Measurements from ENCODE around the gene CCT8. TPM values are rescaled to one million over a fixed set of nuclear protein-coding genes. Genes with fewer than 3 reads are reported as not detected.

CCT8 gene
- total and polyA plus RNA-seq, 3 experiments from 2014 or later = 138 to 415 (median 401) TPM

DNA sequence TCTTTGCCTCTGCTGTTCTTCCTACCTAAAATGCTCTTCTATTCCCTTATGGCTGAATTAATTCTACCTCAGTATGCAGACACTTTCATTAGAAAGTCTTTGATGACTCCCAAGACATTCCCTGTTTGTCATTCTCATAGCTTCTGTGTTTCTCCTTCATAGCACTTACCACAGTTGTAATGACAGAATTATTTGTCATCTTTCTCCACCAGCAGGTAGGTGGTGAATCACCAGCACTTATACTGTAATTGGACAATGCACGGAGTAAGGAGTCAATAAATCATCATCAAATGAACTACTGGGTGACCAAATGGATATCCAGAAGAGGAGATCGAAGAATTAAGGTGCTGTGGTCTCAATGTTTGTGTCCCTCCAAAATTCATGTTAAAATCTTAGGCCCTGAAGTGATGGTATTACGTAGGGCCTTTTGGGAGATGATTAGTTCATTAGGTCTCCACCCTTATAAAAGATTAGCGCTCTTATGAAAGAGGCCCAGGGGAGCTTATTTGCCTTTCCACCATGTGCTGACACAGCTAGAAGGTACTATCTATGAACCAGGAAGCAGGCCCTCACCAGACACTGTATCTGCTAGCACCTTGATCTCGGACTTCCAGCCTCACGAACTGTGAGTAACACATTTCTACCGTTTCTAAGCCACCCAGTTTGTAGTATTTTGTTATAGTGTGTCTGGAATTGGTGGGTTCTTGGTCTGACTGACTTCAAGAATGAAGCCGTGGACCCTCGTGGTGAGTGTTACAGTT is 2.4 kb upstream of the CCT8 start:
- no peak for DNase-seq
- POLR2A ChIA-PET = interaction anchor here (0.7 to 1.9 kb wide), 3 partner anchors 51 to 224 kb away, joined by 3 to 10 read pairs (median 3); partner anchors contain the start of gene USP16
- H3K27me3 ChIP-seq (ENCODE audit: insufficient read depth, low read length, poor library complexity, severe bottlenecking) = no peaks in the 10 kb centered on the region
- no peaks in the 10 kb centered on the region for H3K9me3 Mint-ChIP-seq
- H3K9me3 ChIP-seq (ENCODE audit: low read length) = no peaks in the 10 kb centered on the region
- no peaks in the 10 kb centered on the region for H3K36me3 ChIP-seq (ENCODE audit: insufficient read depth, low read length)
- peaks cover 0 to 26% (median 0%) of the 10 kb centered on the region in 3 donors for H3K36me3 Mint-ChIP-seq
- CTCF ChIA-PET = interaction anchor here (1.0 to 1.6 kb wide), 4 partner anchors 57 to 330 kb away, joined by 3 to 6 read pairs (median 4); partner anchors contain the start of genes BACH1 and RWDD2B
- no peak overlapping the region for H3K4me3 ChIP-seq (ENCODE audit: low read length)
- H3K27ac ChIP-seq (ENCODE audit: low read depth, low read length) = no peak overlapping the region
- H3K27me3 Mint-ChIP-seq = peaks cover 0 to 1% of the 10 kb centered on the region in 2 donors
- peaks cover 65 to 88% (median 88%) of the 10 kb centered on the region in 3 donors for H3K4me1 Mint-ChIP-seq
- H3K4me1 ChIP-seq (ENCODE audit: insufficient read depth, low read length) = peaks cover 51% of the 10 kb centered on the region
- peak overlapping the region in 4 of 7 donors; percentile 87 to 93 (median 91) for H3K4me3 Mint-ChIP-seq
- peak overlapping the region in 6 of 8 donors; percentile 20 to 90 (median 72) for H3K27ac Mint-ChIP-seq

DNA sequence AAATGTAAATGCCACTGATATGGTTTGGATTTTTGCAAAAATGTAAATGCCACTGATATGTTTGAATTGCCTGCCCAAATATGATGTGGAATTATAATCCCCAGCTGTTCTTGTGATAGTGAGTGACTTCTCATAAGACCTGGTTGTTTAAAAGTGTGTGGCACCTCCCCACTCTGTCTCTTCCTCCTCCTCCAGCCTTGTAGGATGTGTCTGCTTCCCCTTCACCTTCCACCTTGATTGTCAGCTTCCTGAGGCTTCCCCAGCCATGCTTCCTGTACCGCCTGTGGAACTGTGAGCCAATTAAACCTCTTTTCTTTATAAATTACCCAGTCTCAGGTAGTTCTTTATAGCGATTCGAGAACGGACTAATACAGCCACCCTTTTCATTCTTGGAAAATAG is 1.3 kb upstream of the CCT8 start:
- Mint-ChIP-seq H3K36me3 (peaks cover 0 to 33% (median 0%) of the 10 kb centered on the region in 3 donors), H3K27me3 (peaks cover 0 to 1% of the 10 kb centered on the region in 2 donors), H3K4me3 (peak overlapping the region; percentile 31 to 69 (median 43)), H3K9me3 (no peaks in the 10 kb centered on the region), H3K4me1 (peaks cover 56 to 88% (median 87%) of the 10 kb centered on the region in 3 donors), H3K27ac (peak overlapping the region in 5 of 8 donors; percentile 20 to 92 (median 84))
- DNase-seq = no peak
- no peak overlapping the region for H3K4me3 ChIP-seq (ENCODE audit: low read length)
- no peaks in the 10 kb centered on the region for H3K9me3 ChIP-seq (ENCODE audit: low read length)
- ChIA-PET CTCF (interaction anchor here (1.0 to 1.3 kb wide), 2 partner anchors 72 to 329 kb away, joined by 3 read pairs; no protein-coding TSS in a partner anchor), POLR2A (interaction anchor here (1.9 to 3.3 kb wide), 2 partner anchors 51 to 72 kb away, joined by 15 to 32 read pairs; partner anchors contain the start of gene USP16)
- no peaks in the 10 kb centered on the region for H3K36me3 ChIP-seq (ENCODE audit: insufficient read depth, low read length)
- H3K4me1 ChIP-seq (ENCODE audit: insufficient read depth, low read length) = peaks cover 50% of the 10 kb centered on the region
- no peak overlapping the region for H3K27ac ChIP-seq (ENCODE audit: low read depth, low read length)
- H3K27me3 ChIP-seq (ENCODE audit: insufficient read depth, low read length, poor library complexity, severe bottlenecking) = no peaks in the 10 kb centered on the region

DNA sequence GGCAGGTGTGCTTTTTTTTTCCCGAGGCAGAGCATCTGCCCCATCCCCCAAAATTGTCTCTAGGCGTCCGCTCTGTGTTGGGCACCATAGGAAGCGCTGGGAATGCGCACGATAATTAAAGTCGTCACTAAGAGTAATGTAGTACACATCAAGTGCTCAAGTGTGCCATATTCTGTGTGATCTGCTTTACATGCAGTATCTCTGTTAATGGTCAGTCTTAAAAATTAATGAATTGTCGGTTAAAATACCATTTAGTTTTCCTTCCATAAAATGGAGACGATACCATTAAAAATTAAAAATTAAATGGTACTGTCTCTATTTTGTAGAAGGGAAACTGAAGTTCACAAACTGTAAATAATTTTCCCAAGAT is 544 bp upstream of the CCT8 start:
- H3K4me1 Mint-ChIP-seq = peaks cover 51 to 86% (median 85%) of the 10 kb centered on the region in 3 donors
- no peaks in the 10 kb centered on the region for H3K9me3 Mint-ChIP-seq
- ChIA-PET CTCF (interaction anchor here (1.0 to 1.4 kb wide), 4 partner anchors 8 to 134 kb away, joined by 3 to 4 read pairs (median 3); no protein-coding TSS in a partner anchor), POLR2A (interaction anchor here (0.8 to 3.3 kb wide), 5 partner anchors 12 to 225 kb away, joined by 3 to 32 read pairs (median 8); partner anchors contain the start of genes BACH1, LTN1 and USP16)
- H3K27ac ChIP-seq (ENCODE audit: low read depth, low read length) = peak overlapping the region; percentile 95
- H3K27me3 ChIP-seq (ENCODE audit: insufficient read depth, low read length, poor library complexity, severe bottlenecking) = no peaks in the 10 kb centered on the region
- peaks cover 0 to 1% of the 10 kb centered on the region in 2 donors for H3K27me3 Mint-ChIP-seq
- H3K9me3 ChIP-seq (ENCODE audit: low read length) = no peaks in the 10 kb centered on the region
- DNase-seq = no peak
- H3K36me3 ChIP-seq (ENCODE audit: insufficient read depth, low read length) = no peaks in the 10 kb centered on the region
- H3K27ac Mint-ChIP-seq = peak overlapping the region; percentile 96 to 100 (median 99)
- peaks cover 42% of the 10 kb centered on the region for H3K4me1 ChIP-seq (ENCODE audit: insufficient read depth, low read length)
- H3K4me3 ChIP-seq (ENCODE audit: low read length) = peak overlapping the region; percentile 93
- peaks cover 0 to 39% (median 0%) of the 10 kb centered on the region in 3 donors for H3K36me3 Mint-ChIP-seq
- H3K4me3 Mint-ChIP-seq = peak overlapping the region; percentile 96 to 100 (median 99)

DNA sequence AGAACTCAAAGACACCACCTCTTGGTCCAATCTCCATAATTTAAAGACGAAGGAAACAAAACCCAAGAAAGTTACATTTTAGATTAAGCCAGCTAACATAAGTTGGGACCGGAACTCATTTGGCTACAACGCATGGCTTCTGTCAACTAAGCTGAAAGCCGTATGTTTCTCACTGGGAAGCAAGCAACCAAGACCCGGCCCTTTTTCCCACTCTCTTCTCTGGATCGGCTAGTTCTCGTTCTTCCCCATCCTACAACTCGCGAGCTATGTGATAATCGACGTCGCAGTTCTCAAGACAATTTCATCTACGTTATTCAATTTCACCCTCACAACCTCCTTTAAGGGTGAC is 601 bp downstream of the CCT8 start:
- H3K27me3 Mint-ChIP-seq = peaks cover 0 to 1% of the 10 kb centered on the region in 2 donors
- H3K4me1 ChIP-seq (ENCODE audit: insufficient read depth, low read length) = peaks cover 33% of the 10 kb centered on the region
- no peaks in the 10 kb centered on the region for H3K36me3 ChIP-seq (ENCODE audit: insufficient read depth, low read length)
- peak overlapping the region; percentile 96 to 100 (median 99) for H3K27ac Mint-ChIP-seq
- peaks cover 0 to 48% (median 0%) of the 10 kb centered on the region in 3 donors for H3K36me3 Mint-ChIP-seq
- H3K9me3 ChIP-seq (ENCODE audit: low read length) = no peaks in the 10 kb centered on the region
- no peaks in the 10 kb centered on the region for H3K27me3 ChIP-seq (ENCODE audit: insufficient read depth, low read length, poor library complexity, severe bottlenecking)
- H3K4me1 Mint-ChIP-seq = peaks cover 45 to 82% (median 74%) of the 10 kb centered on the region in 3 donors
- H3K27ac ChIP-seq (ENCODE audit: low read depth, low read length) = peak overlapping the region; percentile 95
- ChIA-PET POLR2A (interaction anchor here (0.6 to 3.3 kb wide), 6 partner anchors 45 to 227 kb away, joined by 3 to 32 read pairs (median 4); partner anchors contain the start of genes LTN1 and USP16), CTCF (interaction anchor here (1.0 to 1.4 kb wide), 3 partner anchors 8 to 133 kb away, joined by 3 read pairs; no protein-coding TSS in a partner anchor)
- H3K9me3 Mint-ChIP-seq = no peaks in the 10 kb centered on the region
- peak overlapping the region; percentile 96 to 100 (median 99) for H3K4me3 Mint-ChIP-seq
- no peak for DNase-seq
- H3K4me3 ChIP-seq (ENCODE audit: low read length) = peak overlapping the region; percentile 93

DNA sequence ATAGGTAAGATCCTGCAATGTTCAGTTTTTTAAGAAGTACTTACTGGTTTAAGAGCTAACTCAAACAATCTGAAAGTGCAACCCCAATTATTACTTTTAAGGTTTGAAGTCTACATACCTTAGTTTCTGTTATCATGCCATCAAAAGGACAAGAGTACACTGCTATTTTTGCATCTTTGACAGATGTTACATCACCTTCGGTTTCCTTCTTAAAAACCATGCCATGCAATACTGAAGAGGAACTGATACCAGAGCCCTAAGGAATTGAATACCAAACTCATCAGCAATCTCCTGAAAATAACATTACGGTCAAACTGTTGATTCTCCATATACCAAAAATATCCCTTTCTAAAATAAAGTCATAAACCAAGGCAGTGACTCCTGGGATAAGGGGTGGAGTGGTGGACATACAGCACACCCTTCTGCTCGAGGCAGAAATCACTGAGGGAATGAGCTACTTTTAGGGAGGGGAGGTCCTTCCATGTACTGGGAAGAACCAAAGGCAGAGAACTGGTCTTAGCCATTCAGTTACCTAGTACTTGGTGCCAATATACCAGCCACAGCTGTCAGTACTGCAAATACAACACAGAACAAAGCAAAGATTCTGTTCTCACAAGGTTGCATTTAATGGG is 8.5 kb downstream of the CCT8 start:
- Mint-ChIP-seq H3K27me3 (no peaks in the 10 kb centered on the region), H3K4me3 (no peak overlapping the region), H3K36me3 (peaks cover 22 to 86% (median 27%) of the 10 kb centered on the region in 3 donors), H3K9me3 (no peaks in the 10 kb centered on the region), H3K27ac (peak overlapping the region in 1 of 8 donors; percentile 10), H3K4me1 (peaks cover 6 to 32% (median 15%) of the 10 kb centered on the region in 3 donors)
- Histone ChIP-seq H3K27ac (ENCODE audit: low read depth, low read length) (no peak overlapping the region), H3K36me3 (ENCODE audit: insufficient read depth, low read length) (peaks cover 67% of the 10 kb centered on the region), H3K4me3 (ENCODE audit: low read length) (no peak overlapping the region), H3K27me3 (ENCODE audit: insufficient read depth, low read length, poor library complexity, severe bottlenecking) (no peaks in the 10 kb centered on the region), H3K4me1 (ENCODE audit: insufficient read depth, low read length) (peaks cover under 1% of the 10 kb centered on the region), H3K9me3 (ENCODE audit: low read length) (no peaks in the 10 kb centered on the region)
- ChIA-PET POLR2A (no interaction called here), CTCF (interaction anchor here (0.7 kb wide), 1 partner anchor 72 kb away, joined by 4 read pairs; the partner anchor contains the start of gene LTN1)
- no peak for DNase-seq

DNA sequence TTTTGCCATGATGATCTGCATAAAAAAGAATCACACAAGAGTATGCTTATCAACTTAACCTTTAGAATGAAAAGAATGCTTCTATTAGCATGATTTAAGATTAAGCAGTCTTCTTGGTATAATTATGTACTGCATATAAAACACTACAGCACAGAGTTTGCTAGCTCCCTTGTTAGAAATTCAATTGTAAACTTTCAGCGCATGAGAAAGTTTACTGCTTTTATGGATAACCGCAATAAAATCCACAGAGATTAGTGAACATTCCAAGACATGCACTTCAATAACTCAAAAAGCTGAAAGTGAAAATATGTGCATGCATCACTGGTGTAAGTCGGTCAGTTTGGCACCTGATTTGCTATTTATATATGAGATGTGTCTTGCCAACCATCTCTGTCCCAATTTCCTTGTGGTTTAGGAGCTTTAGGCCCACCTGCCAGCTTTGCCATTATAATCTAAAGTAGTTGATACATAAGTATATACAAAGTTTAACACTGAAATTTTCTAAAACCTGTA is 16.9 kb downstream of the CCT8 start:
- H3K36me3 Mint-ChIP-seq = peaks cover 9 to 56% (median 18%) of the 10 kb centered on the region in 3 donors
- H3K27ac Mint-ChIP-seq = peak overlapping the region in 2 of 8 donors; percentile 18 to 52
- H3K4me3 ChIP-seq (ENCODE audit: low read length) = no peak overlapping the region

DNA sequence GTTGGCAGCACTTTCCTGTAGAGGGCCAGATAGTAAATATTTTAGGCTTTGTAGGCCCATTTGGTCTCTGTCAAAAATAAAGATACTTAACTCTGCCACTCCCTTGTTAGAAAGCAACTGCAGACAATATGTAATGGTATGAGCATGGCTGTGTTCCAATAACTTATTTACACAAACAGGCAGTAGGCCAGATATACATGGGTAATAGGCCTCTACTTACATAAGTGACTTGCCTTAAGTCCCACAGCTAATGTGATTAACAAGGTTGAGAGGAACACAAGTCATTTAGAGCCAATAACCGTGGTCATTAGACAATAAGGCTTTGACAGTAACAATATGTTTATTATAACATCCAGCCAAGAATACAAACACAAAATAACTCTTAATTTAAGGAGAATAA is 17.4 kb downstream of the CCT8 start:
- DNase-seq = no peak
- ChIA-PET CTCF (no interaction called here), POLR2A (no interaction called here)
- Mint-ChIP-seq H3K27ac (no peak overlapping the region), H3K4me1 (peaks cover 0 to 3% (median 0%) of the 10 kb centered on the region in 3 donors), H3K4me3 (no peak overlapping the region), H3K9me3 (no peaks in the 10 kb centered on the region), H3K27me3 (no peaks in the 10 kb centered on the region), H3K36me3 (peaks cover 4 to 51% (median 13%) of the 10 kb centered on the region in 3 donors)
- no peaks in the 10 kb centered on the region for H3K9me3 ChIP-seq (ENCODE audit: low read length)
- H3K36me3 ChIP-seq (ENCODE audit: insufficient read depth, low read length) = peaks cover 56% of the 10 kb centered on the region
- H3K27me3 ChIP-seq (ENCODE audit: insufficient read depth, low read length, poor library complexity, severe bottlenecking) = no peaks in the 10 kb centered on the region
- H3K4me3 ChIP-seq (ENCODE audit: low read length) = no peak overlapping the region
- H3K4me1 ChIP-seq (ENCODE audit: insufficient read depth, low read length) = no peaks in the 10 kb centered on the region
- no peak overlapping the region for H3K27ac ChIP-seq (ENCODE audit: low read depth, low read length)

More for the DNA sequence above, 16.9 kb downstream of the CCT8 start:
- DNase-seq = no peak
- Mint-ChIP-seq H3K9me3 (no peaks in the 10 kb centered on the region), H3K4me1 (peaks cover 0 to 3% (median 0%) of the 10 kb centered on the region in 3 donors), H3K4me3 (no peak overlapping the region), H3K27me3 (no peaks in the 10 kb centered on the region)
- CTCF ChIA-PET = no interaction called here
- H3K27ac ChIP-seq (ENCODE audit: low read depth, low read length) = no peak overlapping the region
- H3K4me1 ChIP-seq (ENCODE audit: insufficient read depth, low read length) = no peaks in the 10 kb centered on the region
- POLR2A ChIA-PET = interaction anchor here (0.6 kb wide), 1 partner anchor 95 kb away, joined by 3 read pairs; no protein-coding TSS in a partner anchor
- H3K9me3 ChIP-seq (ENCODE audit: low read length) = no peaks in the 10 kb centered on the region
- no peaks in the 10 kb centered on the region for H3K27me3 ChIP-seq (ENCODE audit: insufficient read depth, low read length, poor library complexity, severe bottlenecking)
- H3K36me3 ChIP-seq (ENCODE audit: insufficient read depth, low read length) = peaks cover 58% of the 10 kb centered on the region
